ENCODE data around the gene KCNK1. TPM values are rescaled to one million over a fixed set of nuclear protein-coding genes. Genes with fewer than 3 reads are reported as not detected.

KCNK1 gene
- total and polyA plus RNA-seq, 2 of the 8 experiments (the other 6 are each of a cell fraction or from before 2014, with no cell fraction given): 11.9 to 16.5 TPM

DNA sequence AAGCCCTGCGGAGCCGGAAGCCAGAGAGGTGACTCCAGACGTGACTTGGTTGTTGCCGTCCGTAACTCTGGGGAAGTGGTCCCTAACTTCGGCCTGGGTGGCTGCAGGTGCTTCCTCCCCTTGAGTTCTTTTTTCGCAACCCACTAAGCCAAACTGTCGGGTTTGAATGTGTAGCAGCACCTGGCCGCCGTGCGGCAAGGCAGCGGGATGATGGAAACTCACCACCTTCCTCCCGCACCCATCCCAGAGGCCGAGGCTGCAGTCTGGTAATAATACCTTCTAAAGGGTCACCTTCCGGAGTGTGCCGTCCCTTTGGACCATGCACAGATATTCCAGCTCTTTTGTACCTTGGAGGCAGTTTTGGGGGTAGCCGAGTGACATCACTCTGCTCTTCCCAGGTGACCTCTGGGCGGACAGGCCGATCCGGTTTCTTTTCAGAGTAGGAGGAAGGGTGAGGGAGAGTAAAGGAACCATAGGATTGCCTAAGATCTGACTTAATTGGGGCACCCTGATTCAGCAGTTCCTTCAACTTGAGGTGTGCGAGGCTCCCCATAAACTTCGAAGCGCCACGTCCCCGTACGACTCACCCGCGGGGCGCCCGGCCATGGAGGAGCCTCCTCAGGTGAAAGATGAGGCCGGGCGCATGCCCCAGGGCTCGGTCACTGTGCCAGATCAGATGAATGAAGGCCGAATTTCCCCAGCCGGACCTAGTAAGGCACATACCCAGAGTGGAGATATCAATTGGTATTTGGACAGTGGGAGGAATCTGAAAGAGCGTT lies 1.0 kb downstream of the KCNK1 start (continued):
- TF ChIP-seq, protein P1, sequence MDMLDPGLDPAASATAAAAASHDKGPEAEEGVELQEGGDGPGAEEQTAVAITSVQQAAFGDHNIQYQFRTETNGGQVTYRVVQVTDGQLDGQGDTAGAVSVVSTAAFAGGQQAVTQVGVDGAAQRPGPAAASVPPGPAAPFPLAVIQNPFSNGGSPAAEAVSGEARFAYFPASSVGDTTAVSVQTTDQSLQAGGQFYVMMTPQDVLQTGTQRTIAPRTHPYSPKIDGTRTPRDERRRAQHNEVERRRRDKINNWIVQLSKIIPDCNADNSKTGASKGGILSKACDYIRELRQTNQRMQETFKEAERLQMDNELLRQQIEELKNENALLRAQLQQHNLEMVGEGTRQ (IDR thresholded peaks at IDR 0.05; ENCODE audit: low read length): no peak
- no peak for TF ChIP-seq POLR2AphosphoS5 (IDR thresholded peaks at IDR 0.05; ENCODE audit: low read depth, low read length)
- no peak for TF ChIP-seq HDAC6 (IDR thresholded peaks at IDR 0.05; ENCODE audit: low read depth, low read length)

All from H1 (cell line).